IgD-negative memory B cell (primary cell): Measurements from ENCODE around the gene ZNF526. TPM values are rescaled to one million over a fixed set of nuclear protein-coding genes. Genes with fewer than 3 reads are reported as not detected.

ENCODE experiments used
- H3K27ac Mint-ChIP-seq, 3 donors: one replicate each; pipeline ENCODE4 v1.8.0; 2020 to 2022; ENCODE audit warnings: mild to moderate bottlenecking in 3 of 3, mixed read lengths in 3 of 3, moderate library complexity in 1 of 3
- H3K27me3 Mint-ChIP-seq: one replicate; pipeline ENCODE4 v1.8.0; 2021; ENCODE audit warnings: mixed read lengths
- H3K36me3 Mint-ChIP-seq: one replicate; pipeline ENCODE4 v1.8.0; 2020; ENCODE audit warnings: mild to moderate bottlenecking, mixed read lengths
- H3K4me1 Mint-ChIP-seq, 3 donors: one replicate each; pipeline ENCODE4 v1.8.0; 2020 to 2022; ENCODE audit warnings: mixed read lengths in 3 of 3, mild to moderate bottlenecking in 1 of 3
- H3K4me3 Mint-ChIP-seq, 4 donors: one replicate each; pipeline ENCODE4 v1.8.0; 2020 to 2022; ENCODE audit warnings: mild to moderate bottlenecking in 4 of 4, mixed read lengths in 4 of 4, moderate library complexity in 3 of 4
- H3K9me3 Mint-ChIP-seq, 3 donors: one replicate each; pipeline ENCODE4 v1.8.0; 2020 to 2021; ENCODE audit warnings: mixed read lengths in 3 of 3, mild to moderate bottlenecking in 1 of 3
- polyA plus RNA-seq: library from polyadenylated mRNA; unstranded; fragments of 300-500 nt; fragmentation: Illumina TruSeq; gene quantifications from one replicate; pipeline ENCODE4 v1.2.3, GENCODE V29; 2021

ZNF526 gene, protein sequence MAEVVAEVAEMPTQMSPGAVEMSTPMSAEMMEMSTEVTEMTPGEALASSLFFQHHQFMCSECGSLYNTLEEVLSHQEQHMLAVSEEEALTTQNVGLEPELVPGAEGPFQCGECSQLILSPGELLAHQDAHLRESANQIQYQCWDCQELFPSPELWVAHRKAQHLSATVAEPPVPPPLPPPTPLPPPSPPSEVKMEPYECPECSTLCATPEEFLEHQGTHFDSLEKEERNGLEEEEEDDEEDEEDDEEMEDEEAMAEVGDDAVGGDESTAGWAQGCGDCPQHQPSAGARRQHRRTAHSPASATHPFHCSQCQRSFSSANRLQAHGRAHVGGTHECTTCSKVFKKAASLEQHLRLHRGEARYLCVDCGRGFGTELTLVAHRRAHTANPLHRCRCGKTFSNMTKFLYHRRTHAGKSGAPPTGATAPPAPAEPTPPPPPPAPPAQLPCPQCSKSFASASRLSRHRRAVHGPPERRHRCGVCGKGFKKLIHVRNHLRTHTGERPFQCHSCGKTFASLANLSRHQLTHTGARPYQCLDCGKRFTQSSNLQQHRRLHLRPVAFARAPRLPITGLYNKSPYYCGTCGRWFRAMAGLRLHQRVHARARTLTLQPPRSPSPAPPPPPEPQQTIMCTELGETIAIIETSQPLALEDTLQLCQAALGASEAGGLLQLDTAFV
- polyA plus RNA-seq: 8.0 TPM

DNA sequence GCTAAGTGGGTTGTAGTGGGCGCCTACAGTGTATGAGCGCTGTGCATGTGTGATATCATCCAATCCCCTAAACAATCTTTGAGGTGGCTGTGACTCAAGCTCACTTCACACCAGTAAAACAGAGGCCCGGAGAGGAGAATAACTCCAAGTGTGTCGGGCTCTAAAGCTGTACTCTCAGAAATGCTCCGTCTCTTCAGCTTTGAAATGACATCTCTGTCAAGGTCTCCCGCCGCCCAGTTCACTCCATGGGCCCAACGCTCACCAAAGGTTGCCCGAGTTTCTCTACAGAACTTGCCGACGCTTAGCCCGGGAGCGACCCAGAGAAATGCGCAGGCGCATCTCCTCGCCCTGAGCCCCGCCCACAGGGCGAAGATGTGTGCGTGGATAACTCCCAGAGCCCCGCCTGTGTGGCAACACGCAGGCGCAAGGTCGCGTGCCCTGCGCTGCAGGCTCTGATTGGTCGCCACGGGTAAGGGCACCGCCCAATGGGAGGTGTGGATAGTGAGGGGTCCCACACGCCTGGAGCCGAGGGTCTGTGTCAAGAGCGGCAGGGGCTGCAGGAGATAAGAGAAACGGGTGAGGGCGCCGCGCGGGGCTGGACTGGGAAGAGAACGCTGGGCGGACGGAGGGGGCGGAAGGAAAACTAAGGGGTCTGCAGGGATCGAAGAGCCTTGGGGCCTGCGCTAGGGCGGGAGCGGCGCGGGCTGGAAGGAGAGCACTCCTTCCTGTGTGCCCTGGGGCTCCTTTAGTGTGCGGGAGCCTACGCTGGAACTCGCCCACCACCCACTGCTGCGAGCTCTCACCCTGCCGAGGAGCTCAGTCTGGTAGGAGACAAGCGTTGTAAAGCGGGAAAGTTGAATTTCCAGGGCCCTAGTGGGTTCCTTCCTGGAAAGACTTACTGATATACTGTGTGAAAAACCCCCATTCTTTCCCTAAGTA is at the start of gene ZNF526:
Gene ZNF526, plus strand, starts transcription at position 501 of the 939 bp plus-strand sequence. CDS start 4,092 bp downstream, outside the sequence.
- H3K4me3 Mint-ChIP-seq: peak within 1 kb of the TSS; percentile 96 to 99 (median 98)
- no peaks in the 10 kb centered on the region for H3K27me3 Mint-ChIP-seq
- peak within 1 kb of the TSS; percentile 62 to 97 (median 96) for H3K27ac Mint-ChIP-seq
- peaks cover 32 to 42% (median 41%) of the 10 kb centered on the region in 3 donors for H3K4me1 Mint-ChIP-seq
- H3K36me3 Mint-ChIP-seq: no peaks in the 10 kb centered on the region
- H3K9me3 Mint-ChIP-seq: no peaks in the 10 kb centered on the region

DNA sequence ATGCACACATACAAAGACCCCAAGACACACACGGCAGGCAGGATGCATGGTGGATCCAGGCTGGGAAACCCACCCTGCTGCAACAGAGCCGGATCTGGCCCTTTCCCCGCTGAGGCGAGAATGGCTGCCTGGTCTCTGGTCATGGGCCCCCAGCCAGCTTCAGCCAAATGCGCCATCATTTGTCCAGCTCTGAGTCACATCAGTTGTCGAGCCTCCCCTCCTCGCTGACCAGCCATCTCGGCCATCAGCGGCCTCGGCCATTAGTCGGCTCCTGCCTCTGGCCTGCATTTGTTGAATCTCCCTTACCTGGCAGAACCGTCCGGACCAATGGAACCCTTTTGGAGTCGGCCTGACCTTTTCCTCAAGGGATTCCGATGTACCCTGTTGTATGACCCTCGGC is 49.4 kb upstream of the ZNF526 start:
- no peaks in the 10 kb centered on the region for H3K9me3 Mint-ChIP-seq
- no peak overlapping the region for H3K4me3 Mint-ChIP-seq
- no peak overlapping the region for H3K27ac Mint-ChIP-seq
- H3K4me1 Mint-ChIP-seq: peaks cover 0 to 3% (median 0%) of the 10 kb centered on the region in 3 donors
- peaks cover 4% of the 10 kb centered on the region for H3K27me3 Mint-ChIP-seq
- H3K36me3 Mint-ChIP-seq: peaks cover 2% of the 10 kb centered on the region

DNA sequence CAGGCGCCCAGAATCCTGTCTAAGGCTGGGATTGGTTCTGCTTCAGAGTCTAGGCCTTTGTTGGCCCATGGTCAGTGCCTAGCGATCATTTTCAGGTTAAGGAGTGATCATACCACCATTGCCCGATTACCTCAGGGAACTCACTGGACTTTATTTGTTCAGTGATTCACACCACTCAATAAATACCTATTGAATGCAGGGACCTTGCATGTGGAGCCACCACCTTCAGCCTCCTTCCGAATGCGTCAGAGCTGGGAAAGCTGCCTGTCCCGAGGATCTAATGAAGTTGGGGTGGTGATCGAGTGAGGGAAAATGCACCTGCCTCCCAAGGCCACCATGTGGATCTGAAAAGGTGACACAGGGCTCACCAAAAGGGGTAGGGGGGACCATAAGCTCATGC is 47.9 kb upstream of the ZNF526 start:
- Mint-ChIP-seq H3K4me3 (no peak overlapping the region), H3K9me3 (no peaks in the 10 kb centered on the region), H3K27me3 (peaks cover 10% of the 10 kb centered on the region), H3K27ac (peak overlapping the region in 1 of 3 donors; percentile 16), H3K4me1 (peaks cover 4 to 8% (median 6%) of the 10 kb centered on the region in 3 donors), H3K36me3 (peaks cover 2% of the 10 kb centered on the region)

DNA sequence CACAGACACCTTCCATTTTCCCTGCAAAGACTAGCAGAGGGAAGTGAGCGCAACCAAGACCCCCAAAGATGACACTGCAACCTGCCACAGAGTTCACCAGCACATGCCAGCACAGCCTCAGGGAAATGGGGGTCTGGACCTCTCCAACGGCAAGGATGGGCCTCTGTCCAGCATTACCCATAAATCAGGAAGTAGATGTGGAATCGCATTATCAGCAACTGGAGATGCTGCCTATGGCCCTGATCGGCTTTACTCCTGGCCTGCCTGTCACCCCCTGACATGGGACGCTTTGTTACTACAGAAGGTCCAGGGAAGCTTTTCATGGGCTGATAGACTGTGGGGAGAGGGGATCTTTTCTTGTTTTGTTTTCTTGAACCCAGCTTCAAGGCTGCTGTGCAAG is 46.4 kb upstream of the ZNF526 start:
- peak overlapping the region in 1 of 4 donors; percentile 40 for H3K4me3 Mint-ChIP-seq
- H3K36me3 Mint-ChIP-seq: peaks cover 2% of the 10 kb centered on the region
- H3K4me1 Mint-ChIP-seq: peaks cover 4 to 6% (median 6%) of the 10 kb centered on the region in 3 donors
- H3K27ac Mint-ChIP-seq: no peak overlapping the region
- H3K27me3 Mint-ChIP-seq: peaks cover 10% of the 10 kb centered on the region
- no peaks in the 10 kb centered on the region for H3K9me3 Mint-ChIP-seq

DNA sequence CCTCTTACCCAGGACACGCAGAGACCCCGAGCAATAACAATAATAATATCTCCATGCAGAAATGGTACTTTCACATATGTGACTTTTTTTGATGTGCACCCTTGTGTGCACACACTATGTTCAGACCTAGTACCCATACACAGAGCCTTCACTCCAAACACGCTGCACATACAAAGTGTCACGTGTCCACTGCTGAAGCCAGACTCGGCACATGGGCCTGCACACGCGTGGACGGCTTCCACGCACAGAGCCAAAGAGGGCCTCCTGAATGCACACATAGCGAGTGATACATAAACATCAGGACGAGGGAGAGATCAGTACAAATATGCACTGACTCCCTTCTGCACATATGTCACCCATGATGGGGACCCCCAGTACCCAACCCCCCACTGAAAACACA is 45.9 kb upstream of the ZNF526 start:
- H3K27ac Mint-ChIP-seq: no peak overlapping the region
- H3K27me3 Mint-ChIP-seq: peaks cover 10% of the 10 kb centered on the region
- no peaks in the 10 kb centered on the region for H3K9me3 Mint-ChIP-seq
- H3K4me1 Mint-ChIP-seq: peaks cover 4 to 6% (median 6%) of the 10 kb centered on the region in 3 donors
- peaks cover 2% of the 10 kb centered on the region for H3K36me3 Mint-ChIP-seq
- peak overlapping the region in 1 of 4 donors; percentile 19 for H3K4me3 Mint-ChIP-seq

DNA sequence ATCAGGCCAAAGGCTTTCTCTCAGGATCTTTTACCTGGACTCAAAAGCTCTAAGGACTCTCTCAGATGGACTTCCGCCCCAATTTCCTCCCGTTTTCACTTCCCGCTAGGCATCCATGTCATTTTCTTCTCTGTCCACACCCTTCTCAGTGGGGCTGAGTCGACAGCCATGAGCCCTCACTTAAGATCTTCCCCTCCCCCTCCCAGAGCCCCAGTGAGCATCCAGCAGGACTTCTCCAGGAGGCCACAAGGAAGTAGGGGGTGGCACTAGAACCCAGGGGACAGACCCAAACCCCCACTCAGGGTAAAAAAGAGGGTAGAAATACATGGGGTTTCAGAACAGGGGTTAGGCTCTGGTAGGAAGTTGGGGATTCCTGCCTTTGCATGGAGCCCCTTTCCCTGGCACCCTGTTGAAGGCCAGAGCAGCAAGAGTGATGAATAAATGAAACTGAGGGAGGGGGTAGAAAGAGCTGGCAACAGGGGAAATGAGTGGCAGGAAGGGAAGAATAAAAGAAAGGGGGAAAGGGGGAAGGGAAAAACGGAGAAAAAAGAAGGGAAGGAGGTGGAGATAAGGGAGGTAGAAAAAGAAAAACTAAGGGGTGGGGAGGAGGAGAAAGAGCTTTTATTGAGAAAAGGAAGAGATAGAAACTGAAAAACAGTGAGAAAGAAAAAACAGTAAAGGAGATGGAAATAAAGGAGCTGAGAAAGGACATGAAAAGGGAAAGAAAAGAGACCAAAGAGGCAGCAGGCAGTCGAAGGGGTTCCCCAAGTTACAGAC is 45.0 kb upstream of the ZNF526 start:
- no peaks in the 10 kb centered on the region for H3K9me3 Mint-ChIP-seq
- peaks cover 17% of the 10 kb centered on the region for H3K27me3 Mint-ChIP-seq
- peak overlapping the region in 3 of 4 donors; percentile 74 to 95 (median 81) for H3K4me3 Mint-ChIP-seq
- no peak overlapping the region for H3K27ac Mint-ChIP-seq
- no peaks in the 10 kb centered on the region for H3K36me3 Mint-ChIP-seq
- peaks cover 5 to 6% (median 6%) of the 10 kb centered on the region in 3 donors for H3K4me1 Mint-ChIP-seq

DNA sequence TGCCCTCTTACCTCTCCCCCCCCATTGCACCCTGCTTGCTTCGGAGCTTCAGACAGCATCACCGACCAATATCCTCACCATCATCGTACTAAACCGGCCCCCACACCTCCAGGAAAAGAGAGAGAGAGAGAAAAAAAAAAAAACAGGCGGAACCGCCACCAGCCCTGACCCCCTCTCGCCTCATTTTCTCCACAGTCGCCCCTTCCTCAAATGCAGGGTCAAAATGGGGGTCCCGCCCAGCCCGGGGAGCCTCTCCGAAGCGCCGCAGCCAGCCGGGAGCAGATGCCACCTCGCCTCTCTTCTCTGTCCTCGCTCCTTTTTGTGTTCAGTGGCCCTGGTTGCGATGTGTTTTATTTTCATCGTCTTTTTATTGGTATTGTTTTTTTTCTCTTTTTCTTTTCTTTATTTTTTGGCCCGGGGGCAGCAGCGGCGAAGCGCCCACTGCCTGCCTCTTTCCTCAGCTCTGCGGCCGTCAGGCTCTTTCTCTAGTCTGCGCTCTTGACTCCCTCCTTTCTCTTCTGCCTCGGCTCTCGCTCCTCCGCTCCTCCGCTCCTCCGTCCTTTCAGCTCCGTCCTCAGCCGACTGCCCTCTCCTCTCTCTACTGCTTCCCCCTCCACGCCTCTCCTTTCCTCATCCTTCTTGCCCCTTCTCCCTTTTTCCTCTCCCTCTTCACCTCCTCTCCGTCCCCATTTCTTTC is 44.0 kb upstream of the ZNF526 start:
- H3K36me3 Mint-ChIP-seq: no peaks in the 10 kb centered on the region
- peaks cover 6% of the 10 kb centered on the region in 3 donors for H3K4me1 Mint-ChIP-seq
- H3K27me3 Mint-ChIP-seq: peaks cover 17% of the 10 kb centered on the region
- peak overlapping the region; percentile 74 to 95 (median 86) for H3K4me3 Mint-ChIP-seq
- no peaks in the 10 kb centered on the region for H3K9me3 Mint-ChIP-seq
- H3K27ac Mint-ChIP-seq: no peak overlapping the region

DNA sequence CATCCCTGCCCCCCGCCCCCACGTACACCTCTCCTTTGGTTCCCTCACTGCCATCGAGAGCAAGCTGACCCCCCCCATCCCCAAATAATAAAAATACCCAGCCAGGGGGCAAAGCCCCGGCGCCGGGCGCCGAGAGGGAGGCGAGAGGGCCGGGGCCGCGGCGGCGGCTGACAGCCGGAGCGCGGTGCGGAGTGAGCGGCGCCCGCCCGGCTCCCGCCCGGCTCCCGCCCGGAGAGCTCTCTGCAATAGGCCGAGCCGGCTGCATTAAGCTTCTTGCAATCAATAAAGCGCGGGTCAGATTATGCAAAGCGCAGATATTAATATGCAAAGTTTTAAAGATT is 43.5 kb upstream of the ZNF526 start:
- peak overlapping the region; percentile 74 to 95 (median 86) for H3K4me3 Mint-ChIP-seq
- peaks cover 17% of the 10 kb centered on the region for H3K27me3 Mint-ChIP-seq
- no peaks in the 10 kb centered on the region for H3K9me3 Mint-ChIP-seq
- H3K4me1 Mint-ChIP-seq: peaks cover 6% of the 10 kb centered on the region in 3 donors
- H3K36me3 Mint-ChIP-seq: no peaks in the 10 kb centered on the region
- H3K27ac Mint-ChIP-seq: no peak overlapping the region

DNA sequence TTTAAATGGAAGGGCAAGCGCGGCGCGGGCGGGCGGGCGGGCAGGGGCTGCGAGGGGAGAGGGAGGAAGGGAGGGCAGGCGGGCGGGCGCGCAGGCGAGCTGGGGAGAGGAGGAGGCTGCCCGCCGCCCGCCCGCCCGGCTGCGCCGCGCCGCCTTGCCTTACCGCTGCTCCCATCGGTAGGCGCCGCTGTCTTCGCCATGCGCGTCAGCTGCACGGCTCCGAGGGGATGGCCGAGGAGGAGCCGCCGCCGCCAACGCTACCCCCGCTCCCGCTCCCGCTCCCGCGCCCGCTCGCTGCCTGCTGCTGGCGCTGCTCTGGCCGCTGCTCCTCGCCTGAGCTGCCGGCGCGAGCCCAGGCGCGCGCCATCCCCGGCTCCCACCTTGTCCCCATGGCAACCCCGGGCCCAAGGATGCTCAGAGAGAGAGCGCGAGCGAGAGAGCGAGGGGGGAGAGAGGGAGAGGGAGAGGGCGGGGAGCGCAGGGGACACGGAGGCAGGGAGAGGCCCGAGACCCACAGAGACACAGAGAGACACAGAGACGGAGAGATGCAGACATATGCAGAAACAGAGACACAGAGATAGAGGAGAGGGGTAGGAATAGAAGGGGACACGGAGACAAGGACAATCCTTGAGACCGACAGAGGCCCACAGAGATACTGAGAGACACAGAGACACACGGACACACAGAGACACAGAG is 43.0 kb upstream of the ZNF526 start:
- H3K4me3 Mint-ChIP-seq: no peak overlapping the region
- H3K27me3 Mint-ChIP-seq: peaks cover 18% of the 10 kb centered on the region
- H3K27ac Mint-ChIP-seq: no peak overlapping the region

DNA sequence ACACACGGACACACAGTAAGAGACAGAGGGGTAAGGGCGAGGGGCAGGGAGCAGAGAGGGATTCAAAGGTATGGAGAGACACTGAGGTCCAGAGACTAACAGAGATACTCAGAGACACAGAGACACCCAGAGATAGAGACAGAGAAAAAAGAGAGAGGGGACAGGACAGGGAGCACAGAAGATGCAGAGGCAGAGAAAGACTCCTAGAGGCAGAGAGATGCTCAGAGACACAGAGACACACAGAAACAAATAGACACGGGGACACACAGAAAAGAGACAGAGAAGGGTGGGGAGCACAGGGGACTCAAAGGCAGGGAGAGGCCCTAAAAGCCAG is 42.5 kb upstream of the ZNF526 start:
- H3K27me3 Mint-ChIP-seq: peaks cover 19% of the 10 kb centered on the region

More for the DNA sequence above, 43.0 kb upstream of the ZNF526 start:
- Mint-ChIP-seq H3K9me3 (no peaks in the 10 kb centered on the region), H3K4me1 (peaks cover 9 to 11% (median 10%) of the 10 kb centered on the region in 3 donors), H3K36me3 (no peaks in the 10 kb centered on the region)

DNA sequence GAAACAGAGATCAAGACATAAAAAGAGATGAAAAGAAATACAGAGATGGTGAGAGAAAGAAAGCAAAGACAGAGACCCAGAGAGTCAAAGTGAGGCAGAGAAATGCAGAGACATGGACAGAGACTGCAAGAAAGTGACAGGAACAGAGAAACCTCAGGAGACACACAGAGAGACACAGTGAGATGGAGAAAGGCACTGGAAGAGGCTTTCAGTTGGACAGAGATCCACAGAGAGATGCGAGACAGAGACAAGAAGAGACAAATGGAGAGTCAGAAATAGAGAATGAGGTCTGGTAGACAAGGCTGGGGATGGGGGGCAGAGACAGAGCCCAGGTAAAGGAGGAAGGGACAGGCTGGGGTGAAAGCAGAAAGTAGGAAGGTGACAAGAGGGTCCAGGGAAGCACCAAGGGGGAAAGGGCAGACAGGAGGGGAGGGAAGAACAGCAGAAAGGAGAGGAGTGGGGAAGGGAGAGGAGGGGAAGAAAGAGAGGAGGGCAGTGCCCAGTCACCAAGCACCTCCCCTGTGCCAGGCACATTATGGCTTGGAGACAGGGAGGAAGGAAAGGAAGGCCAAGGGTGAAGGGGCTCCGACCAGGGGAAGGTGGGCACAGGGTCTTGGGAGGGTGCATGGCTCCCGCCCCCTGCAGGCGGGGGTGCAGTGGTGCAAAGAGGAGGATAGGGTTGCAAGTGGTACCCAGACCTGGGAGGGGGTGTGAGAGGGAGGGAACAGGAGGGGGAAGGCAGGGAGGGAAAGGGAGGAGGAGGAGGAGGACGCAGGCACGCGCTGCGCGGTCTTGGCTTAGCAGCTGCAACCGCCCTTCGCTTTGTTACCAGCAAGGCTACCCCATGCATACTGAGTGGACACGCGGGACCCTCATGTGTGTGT is 41.1 kb upstream of the ZNF526 start:
- H3K27me3 Mint-ChIP-seq: peaks cover 19% of the 10 kb centered on the region
- H3K27ac Mint-ChIP-seq: no peak overlapping the region
- no peaks in the 10 kb centered on the region for H3K9me3 Mint-ChIP-seq
- peaks cover 16 to 18% (median 17%) of the 10 kb centered on the region in 3 donors for H3K4me1 Mint-ChIP-seq
- H3K4me3 Mint-ChIP-seq: peak overlapping the region in 1 of 4 donors; percentile 34
- no peaks in the 10 kb centered on the region for H3K36me3 Mint-ChIP-seq

More for the DNA sequence above, 42.5 kb upstream of the ZNF526 start:
- Mint-ChIP-seq H3K36me3 (no peaks in the 10 kb centered on the region), H3K4me3 (no peak overlapping the region), H3K4me1 (peaks cover 14 to 16% (median 14%) of the 10 kb centered on the region in 3 donors), H3K9me3 (no peaks in the 10 kb centered on the region), H3K27ac (no peak overlapping the region)

DNA sequence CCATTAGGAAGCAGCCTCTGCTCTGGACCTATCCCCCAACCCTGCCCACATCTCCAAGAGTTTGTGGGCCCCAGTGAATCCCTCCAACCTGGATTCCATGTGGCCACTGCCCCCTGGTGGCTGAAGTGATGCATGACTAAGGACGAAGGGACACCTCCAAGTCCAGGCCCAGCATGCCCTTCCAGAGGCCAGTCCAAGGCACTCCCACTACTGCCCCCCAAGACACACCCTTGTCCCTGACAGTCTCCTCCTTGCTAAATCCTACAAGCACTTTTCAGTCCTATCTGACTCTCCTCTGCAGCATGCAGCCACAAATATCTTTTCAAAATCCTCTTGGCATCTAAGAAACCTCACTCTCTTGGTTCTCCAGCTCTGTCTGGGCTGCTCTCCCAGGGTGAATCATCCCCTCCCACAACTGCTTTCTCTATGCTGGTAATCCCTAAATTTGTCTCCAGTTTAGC is 35.7 kb upstream of the ZNF526 start:
- no peaks in the 10 kb centered on the region for H3K9me3 Mint-ChIP-seq
- H3K4me1 Mint-ChIP-seq: peaks cover 30 to 39% (median 30%) of the 10 kb centered on the region in 3 donors
- peaks cover 9% of the 10 kb centered on the region for H3K27me3 Mint-ChIP-seq
- peak overlapping the region in 3 of 4 donors; percentile 13 to 82 (median 20) for H3K4me3 Mint-ChIP-seq
- no peak overlapping the region for H3K27ac Mint-ChIP-seq
- no peaks in the 10 kb centered on the region for H3K36me3 Mint-ChIP-seq
